Stimulated activated CD4-positive, alpha-beta T cell treated with anti-CD3 and anti-CD28 coated beads, Interleukin-4, amount 100 ng/mL, for 48 hours (primary cell): Measurements from ENCODE around the gene CYP2A6.
"Not testable (repeated sequence)": the region's sequence is repeated elsewhere in the genome, so short reads cannot be mapped to it uniquely, and the experiment has no call there.

ENCODE experiments used
- DNase-seq, 2 donors: peaks; one replicate each; pipeline ENCODE4 v3.0.0-alpha.2; 2020; ENCODE audit warnings: low read depth in 2 of 2

The CYP2A6 gene

GRCh38 chr19:40818480-40819399 is 31.5 kb downstream of the CYP2A6 start:
- DNase-seq, result peak; percentile 60 to 71

- no peak for DNase-seq
These were observed 35.0 kb downstream of the CYP2A6 start for GRCh38 chr19:40815223-40815622.

- no peak for DNase-seq
These were observed 37.1 kb downstream of the CYP2A6 start for GRCh38 chr19:40813182-40813581.

GRCh38 chr19:40812571-40812970 is 37.7 kb downstream of the CYP2A6 start:
- DNase-seq, result not testable (repeated sequence)

- no peak for DNase-seq
These were observed 38.5 kb downstream of the CYP2A6 start for GRCh38 chr19:40811478-40812341.

GRCh38 chr19:40810649-40811408 is 39.4 kb downstream of the CYP2A6 start:
- not testable (repeated sequence) for DNase-seq

- no peak for DNase-seq
These were observed 40.1 kb downstream of the CYP2A6 start for GRCh38 chr19:40810160-40810559.

- no peak for DNase-seq
These were observed 40.7 kb downstream of the CYP2A6 start for GRCh38 chr19:40809358-40810086.

- DNase-seq, result no peak
These were observed 41.8 kb downstream of the CYP2A6 start for GRCh38 chr19:40808497-40808896.

GRCh38 chr19:40808021-40808325 is 42.3 kb downstream of the CYP2A6 start:
- DNase-seq, result no peak

- no peak for DNase-seq
These were observed 42.9 kb downstream of the CYP2A6 start for GRCh38 chr19:40807147-40808020.

GRCh38 chr19:40806423-40807146 is 43.7 kb downstream of the CYP2A6 start:
- peak; percentile 75 to 79 for DNase-seq

- DNase-seq, result no peak
These were observed 44.9 kb downstream of the CYP2A6 start for GRCh38 chr19:40805258-40805868.

- DNase-seq, result no peak
These were observed 45.4 kb downstream of the CYP2A6 start for GRCh38 chr19:40804783-40805242.

- DNase-seq, result no peak
These were observed 46.1 kb downstream of the CYP2A6 start for GRCh38 chr19:40803857-40804782.

- DNase-seq, result no peak
These were observed 46.9 kb downstream of the CYP2A6 start for GRCh38 chr19:40803170-40803856.
